GM18519 (cell line): ENCODE data around the gene GJB6.

Experiments used
- ATAC-seq: cut with Tn5 transposase; IDR thresholded peaks from one replicate; pipeline ENCODE4 v1.9.1; 2021; ENCODE audit warnings: mild to moderate bottlenecking, moderate library complexity; ENCODE audit not compliant: unreplicated experiment, low FRiP score

The GJB6 gene

DNA sequence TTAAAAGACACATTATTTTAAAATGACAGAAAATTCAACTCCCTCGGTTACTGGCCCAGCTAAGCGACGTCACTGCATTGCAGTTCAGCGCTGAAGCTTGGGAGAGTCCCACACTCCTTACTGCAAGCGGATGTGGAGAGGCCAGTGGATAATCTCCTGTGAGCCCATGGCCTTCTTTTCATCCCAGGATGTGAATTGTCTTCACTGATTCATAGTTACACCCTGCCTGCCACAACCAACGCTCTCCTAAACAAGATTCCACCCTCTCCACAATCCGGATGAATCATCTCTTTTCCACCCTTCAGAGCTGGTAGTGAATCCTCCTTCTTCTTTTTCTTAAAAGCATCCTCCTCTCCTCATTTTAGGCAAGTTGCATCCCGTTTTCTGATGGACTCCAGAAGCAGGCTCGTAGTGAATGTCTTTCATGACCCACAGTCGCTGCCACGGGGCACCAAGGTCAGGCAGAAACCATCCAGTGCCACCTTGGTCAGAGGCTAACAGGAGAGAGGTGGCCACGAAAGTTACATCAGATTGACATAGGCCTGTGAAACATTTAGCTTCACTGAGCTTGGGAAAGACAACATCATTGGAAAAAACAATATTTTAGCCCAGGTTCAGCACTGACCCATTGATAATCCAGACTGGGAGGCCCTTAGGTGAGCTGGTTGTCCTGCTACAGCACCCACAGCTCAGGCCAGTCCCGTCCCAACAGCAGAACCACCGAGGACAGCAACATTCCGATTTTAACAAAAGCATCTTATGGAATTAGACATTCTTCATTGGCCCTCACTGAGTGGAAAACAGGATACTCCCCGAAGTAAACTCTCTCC is 41.4 kb downstream of the GJB6 start:
- ATAC-seq, result no peak

- no peak for ATAC-seq
Observed at GRCh38 chr13:20190076-20190475, 42.0 kb downstream of the GJB6 start.

- no peak for ATAC-seq
Observed at GRCh38 chr13:20188667-20189553, 43.2 kb downstream of the GJB6 start.

GRCh38 chr13:20186771-20187170 is 45.3 kb downstream of the GJB6 start:
- ATAC-seq, result no peak

- no peak for ATAC-seq
Observed at GRCh38 chr13:20185366-20186056, 46.6 kb downstream of the GJB6 start.

DNA sequence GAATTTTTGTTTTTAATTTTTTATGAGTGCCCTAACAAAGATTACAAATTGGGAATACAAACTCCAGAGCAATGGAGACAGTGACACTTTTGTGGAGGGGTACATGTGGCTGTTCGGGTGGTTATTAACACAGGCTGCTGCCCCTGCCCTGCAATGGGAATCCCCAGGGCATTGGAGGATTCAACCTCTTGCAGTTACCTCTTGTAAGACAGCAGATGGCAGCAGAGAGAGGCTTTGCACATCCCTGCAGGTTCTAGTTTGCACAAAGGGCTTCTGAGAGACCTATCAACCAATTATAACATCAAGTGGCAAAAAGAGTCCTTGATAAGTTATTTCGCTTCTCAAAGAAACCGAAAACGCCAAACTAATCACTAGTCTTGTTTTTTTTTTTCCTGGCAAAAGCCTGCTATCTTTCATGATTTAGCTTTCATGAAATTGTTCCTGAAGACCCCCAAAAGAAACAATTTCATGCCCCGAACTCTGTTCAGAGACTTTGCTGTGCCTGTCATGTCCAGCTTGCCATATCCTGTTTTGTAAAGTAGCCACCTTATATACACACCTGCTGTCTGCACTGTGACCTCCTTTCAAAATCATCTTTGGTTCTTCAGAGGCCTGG is 49.8 kb downstream of the GJB6 start:
- ATAC-seq, result peak; percentile 58

DNA sequence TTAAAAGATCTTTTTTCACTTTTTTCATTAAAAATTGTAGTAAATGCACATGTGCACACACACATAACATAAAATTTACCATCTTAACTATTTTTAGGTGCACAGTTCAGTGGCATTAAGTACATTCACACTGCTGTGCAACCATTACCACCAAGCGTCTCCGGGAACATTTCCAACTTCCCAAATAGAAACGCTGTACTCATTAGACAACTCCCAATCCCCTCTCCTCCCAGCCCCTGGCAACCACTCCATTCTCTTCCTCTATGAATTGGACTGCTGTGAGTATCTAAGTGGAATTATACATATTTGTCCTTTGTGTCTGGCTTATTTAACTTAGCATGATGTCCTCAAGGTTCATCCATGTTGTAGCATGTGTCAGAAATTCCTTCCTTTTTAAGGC is 50.9 kb downstream of the GJB6 start:
- ATAC-seq, result no peak

GRCh38 chr13:20178156-20178555 is 54.0 kb downstream of the GJB6 start:
- no peak for ATAC-seq

DNA sequence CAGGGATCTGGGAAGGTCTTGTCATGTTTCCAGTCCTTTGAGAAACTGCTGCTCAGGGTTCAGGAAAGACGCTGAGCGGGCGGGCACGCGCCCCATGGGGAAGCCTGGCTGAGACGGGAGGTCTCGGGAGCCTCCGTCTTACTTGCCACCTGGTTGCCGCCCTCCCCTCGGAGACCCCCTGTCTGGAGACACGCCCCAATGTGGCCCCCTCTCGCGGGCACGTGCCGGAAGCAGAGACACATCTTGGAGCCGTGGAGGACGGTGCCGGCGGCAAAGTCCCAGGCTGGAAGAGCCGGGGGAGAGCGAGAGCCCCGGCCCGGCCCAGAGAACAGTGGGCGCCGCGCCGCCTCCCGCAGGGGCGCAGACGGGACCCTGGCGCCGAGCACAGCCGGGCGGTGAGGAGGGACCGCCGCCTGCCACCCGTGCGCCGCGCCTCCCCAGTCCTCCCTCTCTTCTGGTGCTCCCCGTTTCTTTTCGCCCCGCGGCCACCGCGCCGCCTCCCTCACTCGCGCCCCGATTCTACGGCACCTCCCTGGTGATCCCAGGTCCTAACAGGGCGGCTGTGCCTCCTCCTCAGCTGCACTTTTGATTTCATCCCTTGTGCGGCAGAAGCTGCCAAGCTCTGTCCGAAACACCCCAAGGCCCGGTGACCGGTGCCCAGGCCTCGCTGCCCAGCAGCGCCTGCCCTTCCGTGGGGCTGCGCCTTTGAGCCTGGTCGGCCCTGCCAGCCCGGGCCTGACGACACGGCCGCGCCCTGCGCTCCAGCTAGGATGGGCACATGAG is 54.9 kb downstream of the GJB6 start:
- no peak for ATAC-seq

DNA sequence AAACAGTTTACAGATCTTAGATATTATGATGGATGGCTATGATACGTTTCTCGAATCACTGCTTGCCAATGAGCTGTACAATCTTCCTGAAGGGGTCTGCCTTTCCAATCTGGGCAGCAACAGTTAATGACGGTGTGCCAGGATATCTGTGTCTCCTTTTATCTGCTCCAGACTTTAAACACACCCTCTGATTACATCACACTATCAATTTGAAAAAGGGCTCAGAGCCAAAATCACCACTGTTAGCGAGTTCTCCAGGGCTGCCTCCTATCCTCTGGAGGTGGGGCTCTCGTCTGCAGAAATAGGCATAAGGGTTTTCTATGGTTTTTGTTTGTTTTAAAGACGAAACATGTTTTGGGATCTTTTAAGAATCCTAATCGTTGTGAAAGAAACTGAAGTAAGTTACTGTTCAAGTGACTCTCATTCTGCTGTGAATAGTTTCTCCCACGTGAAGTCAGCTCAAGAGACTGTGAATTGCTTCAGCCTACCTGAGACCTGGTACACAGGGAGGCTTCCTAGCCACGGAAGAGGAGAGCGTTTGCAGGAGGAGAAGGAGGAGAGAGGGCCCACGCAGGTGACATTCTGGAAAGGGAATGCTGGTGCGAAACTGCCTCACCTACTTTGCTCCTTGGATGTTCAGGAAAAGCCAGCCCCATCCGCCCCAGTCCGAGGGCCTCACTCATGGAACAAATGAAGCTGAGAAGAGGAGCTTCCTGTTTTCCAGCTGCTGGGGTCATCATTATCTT is 56.0 kb downstream of the GJB6 start:
- no peak for ATAC-seq

GRCh38 chr13:20175406-20175794 is 56.7 kb downstream of the GJB6 start:
- ATAC-seq, result no peak

- peak; percentile 69 for ATAC-seq
Observed at GRCh38 chr13:20174656-20175405, 57.3 kb downstream of the GJB6 start.

GRCh38 chr13:20173116-20173746 is 58.9 kb downstream of the GJB6 start:
- no peak for ATAC-seq
